Sigmoid colon (tissue), 4 donors: Measurements from ENCODE around the gene CRYZ.

Experiments
- CTCF ChIP-seq, 4 experiments: fragments of 450-650 bp in 3 of 4; fragments of 200-600 bp in 1 of 4; IDR thresholded peaks; one replicate each; pipeline ENCODE4 v1.5.1; 2016 to 2019; ENCODE audit warnings: antibody characterized with exemption in 4 of 4, mild to moderate bottlenecking in 3 of 4, moderate library complexity in 2 of 4
- EP300 ChIP-seq, 4 donors: sonication (generic); formaldehyde crosslinking; IDR thresholded peaks; one replicate each; pipeline ENCODE4 v1.6.1; 2017; ENCODE audit warnings: antibody characterized with exemption in 4 of 4
- POLR2A ChIP-seq, 2 donors: fragments of 450-650 bp; IDR thresholded peaks; one replicate each; pipeline ENCODE4 v1.6.1; 2016; ENCODE audit warnings: antibody characterized with exemption in 2 of 2, mild to moderate bottlenecking in 2 of 2, moderate library complexity in 2 of 2
- POLR2AphosphoS5 ChIP-seq, 4 donors: sonication (generic); formaldehyde crosslinking; IDR thresholded peaks; one replicate each; pipeline ENCODE4 v1.6.1; 2017; ENCODE audit warnings: antibody characterized with exemption in 4 of 4

- TF ChIP-seq CTCF (IDR thresholded peaks at IDR 0.05) (peak in 3 of 4 experiments; percentile 38 to 71 (median 51)), POLR2A (IDR thresholded peaks at IDR 0.05) (no peak), EP300 (IDR thresholded peaks at IDR 0.05) (no peak), POLR2AphosphoS5 (IDR thresholded peaks at IDR 0.05) (no peak)
Measured at GRCh38 chr1:74771913-74772515, 39.2 kb upstream of the CRYZ start.
